IPS-NIHi7 (cell line): ENCODE results near the gene IGFBPL1.
A peak's percentile ranks its signal among the peaks of the same experiment; 100 is the strongest.
"Not testable (repeated sequence)": the region's sequence is repeated elsewhere in the genome, so short reads cannot be mapped to it uniquely, and the experiment has no call there.

ENCODE experiments used
- DNase-seq: peaks from one replicate; pipeline ENCODE4 v3.0.0; 2012; ENCODE audit warnings: mixed read lengths; ENCODE audit errors: extremely low spot score

The IGFBPL1 gene

DNA sequence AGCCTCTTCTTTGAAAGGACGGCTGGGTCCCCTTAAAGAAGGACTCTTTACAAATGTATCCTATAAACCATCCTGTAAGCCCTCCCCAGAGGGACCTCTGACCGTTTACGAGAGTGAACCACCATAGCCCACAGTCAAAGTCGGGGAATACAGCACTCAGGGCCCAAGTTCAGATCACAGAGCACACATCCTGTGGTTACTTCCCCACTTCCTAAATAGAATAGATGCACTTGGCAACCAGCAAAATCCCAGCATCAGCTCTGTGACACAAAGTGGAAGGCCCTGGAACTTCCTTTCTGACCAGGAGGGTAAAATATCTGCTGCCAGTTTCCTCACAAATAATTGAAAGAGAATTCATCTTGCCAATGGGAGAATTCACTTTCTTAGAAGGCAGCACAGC is 6.9 kb upstream of the IGFBPL1 start:
- DNase-seq, result no peak

DNA sequence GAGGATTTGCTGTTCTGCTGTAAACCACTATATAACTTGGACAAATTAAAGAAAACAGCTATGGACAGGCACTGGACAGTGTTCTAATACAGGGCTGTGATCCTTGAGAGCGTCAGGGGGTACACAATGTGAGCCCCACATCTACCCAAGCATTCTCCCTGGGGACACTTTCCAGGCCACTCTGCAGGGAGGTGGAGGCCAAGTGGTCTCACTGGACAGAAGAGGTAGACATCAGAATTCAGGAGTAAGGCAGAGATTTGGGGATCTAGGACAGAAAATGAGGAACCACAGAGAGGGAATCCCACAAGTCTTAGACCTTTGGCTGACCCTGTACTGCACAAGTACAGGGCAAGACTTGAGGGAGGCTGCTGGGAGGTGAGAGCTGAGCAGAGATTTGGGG is 3.8 kb upstream of the IGFBPL1 start:
- no peak for DNase-seq

DNA sequence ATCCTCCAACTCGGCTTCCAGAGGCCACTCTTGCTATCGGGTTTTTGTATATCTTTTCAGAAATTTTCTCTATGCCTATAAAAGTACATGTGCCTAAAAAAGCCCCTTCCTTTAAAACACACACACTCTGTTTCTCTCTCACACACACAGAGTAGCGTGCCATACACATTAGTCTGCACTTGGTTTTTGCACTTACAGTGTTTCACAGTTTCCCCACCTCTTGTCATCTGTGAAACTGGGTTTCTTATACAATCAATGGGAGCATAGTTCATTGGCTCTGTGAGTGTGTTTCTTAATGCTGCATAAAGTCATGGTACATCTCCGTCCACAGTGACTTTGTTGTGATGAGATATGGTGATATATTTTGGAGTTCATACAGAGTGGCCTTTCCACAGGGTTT is 664 bp upstream of the IGFBPL1 start:
- DNase-seq, result no peak

DNA sequence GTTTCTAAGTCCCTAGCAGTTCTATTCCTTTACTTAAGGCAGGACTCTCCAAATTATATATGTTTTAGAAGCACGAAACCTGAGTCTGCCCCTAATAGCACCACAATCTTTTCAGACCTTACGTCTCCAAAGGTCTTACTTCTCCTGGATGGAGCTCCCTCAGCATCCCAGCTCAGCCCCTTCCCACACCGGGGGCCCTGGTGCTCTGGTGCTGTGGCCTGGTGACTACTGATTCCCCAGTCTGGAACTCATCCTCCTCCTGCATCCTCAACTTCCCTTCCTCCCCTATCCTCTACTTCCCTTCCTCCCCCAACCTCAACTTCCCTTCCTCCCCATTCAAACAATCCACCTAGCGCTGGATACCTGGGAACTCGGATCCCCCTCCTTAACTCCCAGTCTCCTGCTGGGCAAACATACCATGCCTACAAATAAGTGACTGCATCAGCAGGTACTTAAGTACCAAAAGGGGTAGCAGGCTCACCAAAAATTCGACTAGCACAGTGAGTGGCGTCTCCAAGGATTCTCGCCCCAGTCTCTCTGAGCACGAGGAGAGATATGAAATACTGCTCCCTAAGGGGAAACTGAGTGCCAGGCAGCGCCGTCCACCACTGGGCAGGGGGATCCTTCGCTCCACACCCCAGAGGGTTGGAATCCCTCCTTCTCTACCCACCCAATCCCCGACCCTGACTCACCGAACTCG is 831 bp downstream of the IGFBPL1 start:
- no peak for DNase-seq

DNA sequence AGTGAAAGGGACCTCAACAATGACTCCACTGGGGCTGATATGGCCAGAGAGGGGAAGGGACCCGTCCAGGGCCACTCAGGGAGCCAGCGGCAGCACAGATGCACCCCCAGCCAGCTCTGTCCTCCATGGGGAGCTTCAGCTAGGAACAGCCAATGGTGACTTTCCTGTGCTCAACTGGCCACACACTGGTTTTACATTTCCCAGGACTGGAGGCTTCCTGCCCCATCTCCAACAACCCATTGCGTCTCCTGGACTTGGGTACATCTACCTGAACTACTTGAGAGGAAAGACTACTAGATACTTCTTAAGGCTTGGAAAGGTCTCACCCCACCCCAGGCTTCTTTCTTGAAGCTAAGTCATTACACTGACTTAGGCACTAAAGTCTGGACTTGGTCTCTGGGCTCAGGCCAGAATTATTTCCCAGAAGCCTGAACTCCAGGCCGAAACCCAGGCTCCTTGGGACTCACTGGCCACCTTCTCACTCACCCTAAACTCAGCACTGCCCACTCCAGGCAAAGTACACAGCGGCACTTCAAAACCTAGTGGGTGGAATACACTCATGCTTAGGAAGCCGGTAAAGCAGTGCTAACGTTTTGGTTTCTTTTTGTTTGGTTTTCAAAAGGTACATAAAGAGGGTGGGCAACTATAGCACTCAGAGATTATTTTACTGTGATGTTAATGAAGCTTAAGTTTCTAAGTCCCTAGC is 1.5 kb downstream of the IGFBPL1 start:
- DNase-seq, result no peak

DNA sequence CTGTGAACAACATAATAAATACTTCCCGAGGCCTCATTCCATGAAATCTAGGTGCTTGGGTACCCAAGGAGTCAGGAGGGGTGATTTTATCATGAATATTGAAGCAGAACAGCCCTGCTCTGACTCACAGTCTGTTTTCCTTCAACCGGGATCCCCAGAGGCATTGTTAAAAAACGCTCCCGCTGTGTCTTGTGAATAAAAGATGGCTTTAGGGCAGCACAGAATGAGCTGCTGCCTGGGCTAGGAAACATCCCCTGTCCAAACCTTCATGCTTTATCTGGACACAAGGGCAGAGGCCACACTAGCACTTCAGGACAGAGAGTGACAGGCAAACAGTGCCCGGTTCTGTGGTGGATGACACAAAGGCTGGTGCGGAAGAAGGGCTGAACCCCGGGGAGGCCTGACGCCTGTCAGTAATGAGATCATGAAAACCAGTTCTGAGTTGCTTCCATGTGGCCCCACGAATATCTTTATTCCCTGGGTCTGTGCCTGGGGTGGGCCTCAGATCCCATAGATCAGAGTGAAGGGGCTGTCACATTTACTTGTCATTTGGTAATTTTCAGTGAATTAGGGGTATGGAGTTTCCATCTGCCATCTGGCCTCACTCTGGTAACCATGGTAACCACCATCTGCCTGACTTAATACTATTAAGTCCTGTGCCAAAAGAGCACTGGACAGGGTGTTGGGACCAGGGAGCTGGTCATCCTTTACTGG is 2.6 kb downstream of the IGFBPL1 start:
- peak; percentile 65 for DNase-seq

DNA sequence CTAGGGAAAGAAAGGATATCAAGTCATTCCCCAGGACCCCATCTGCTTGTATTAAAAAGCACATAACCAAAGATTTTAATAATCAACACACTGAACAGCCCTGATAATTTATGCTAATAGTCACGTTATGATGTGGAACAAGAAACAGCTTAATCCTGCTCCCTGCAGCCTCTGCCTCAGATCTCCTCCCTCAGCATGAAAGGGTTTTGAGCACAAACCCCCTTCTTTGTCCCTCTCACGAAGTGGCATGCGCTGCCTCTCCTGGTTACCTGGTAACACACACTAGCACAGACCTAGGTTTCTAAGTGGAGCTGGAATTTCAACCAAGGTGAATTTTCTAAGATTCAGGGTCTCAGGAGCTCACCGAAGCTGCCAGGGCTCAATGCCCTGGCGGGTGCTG is 5.1 kb downstream of the IGFBPL1 start:
- no peak for DNase-seq

DNA sequence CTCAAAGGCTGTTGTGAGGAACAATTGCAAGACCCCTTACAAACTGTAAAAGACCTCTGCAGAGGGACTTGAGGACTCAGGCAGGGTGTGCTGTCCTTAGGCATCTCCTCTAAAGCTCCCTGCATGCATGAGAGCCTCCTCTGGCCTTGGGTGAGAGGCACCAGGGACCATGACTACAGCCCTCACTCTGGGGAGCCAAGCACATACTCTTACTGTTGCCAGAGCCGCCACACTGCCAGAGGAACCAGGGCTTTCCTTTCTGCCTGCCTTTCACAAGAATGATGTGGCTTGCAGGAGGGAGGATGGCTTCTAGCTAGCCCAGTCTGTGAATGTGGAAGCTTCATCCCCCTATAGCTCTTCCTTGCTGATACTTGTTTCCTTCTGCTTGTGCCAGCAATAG is 5.9 kb downstream of the IGFBPL1 start:
- DNase-seq, result no peak

DNA sequence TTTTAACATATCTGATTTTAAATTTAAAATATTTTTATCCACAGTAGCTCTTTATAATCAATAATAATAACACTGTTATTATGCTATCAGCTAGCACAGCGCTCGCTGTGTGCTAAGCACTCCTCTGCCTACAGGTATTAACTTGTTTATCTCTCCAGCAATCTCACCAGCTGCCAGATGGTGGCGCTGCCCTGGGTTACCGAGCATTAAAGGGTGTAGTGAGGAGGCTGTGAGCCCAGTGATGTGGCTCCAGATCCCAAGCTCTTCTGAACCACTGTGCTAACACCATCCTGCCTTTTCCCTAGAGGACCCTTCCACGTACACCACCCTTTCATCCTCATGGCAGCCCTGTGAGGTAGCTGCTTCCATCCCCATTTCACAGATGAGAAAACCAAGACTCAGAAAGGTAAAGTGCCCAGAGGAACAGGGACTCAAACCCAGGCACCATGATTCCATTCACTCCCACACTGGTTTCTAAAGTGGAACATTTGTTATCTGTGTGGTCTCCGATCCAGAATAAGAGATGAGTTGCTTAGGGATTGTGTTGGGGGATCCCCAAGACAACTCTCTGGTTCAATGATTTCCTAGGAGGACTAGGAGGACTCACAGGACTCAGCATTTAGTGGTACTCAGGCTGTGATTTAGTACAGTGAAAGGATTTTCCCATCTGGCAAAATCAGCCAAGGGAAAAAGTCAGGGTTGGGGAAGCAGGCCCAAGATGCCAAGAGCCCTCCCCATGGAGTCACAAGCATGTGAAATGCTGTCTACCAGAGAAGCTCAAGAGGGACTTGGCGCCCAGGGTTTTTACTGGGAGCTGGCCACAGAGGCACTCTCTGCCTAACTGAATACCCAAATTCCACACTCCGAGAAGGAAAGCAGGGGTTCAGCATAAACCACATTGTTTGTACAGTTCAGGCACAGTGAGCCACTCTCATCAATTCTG is 7.0 kb downstream of the IGFBPL1 start:
- peak; percentile 70 for DNase-seq

DNA sequence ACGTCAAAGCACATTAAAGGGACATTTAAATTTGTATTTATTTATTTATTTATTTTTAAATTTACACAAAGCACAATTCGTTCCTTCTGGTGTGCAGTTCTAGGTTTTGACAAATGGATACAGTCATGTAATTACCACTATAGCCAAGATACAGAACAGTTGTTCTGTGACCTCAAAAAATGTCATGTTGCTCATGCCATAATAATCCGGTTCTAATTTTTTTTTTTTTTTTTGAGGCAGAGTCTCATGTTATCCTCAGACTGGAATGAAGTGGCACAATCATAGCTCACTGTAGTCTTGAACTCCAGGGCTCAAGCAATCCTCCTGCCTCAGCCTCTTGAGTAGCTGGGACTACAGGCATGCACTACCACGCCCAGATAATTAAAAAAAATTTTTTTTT is 7.8 kb downstream of the IGFBPL1 start:
- DNase-seq, result no peak

DNA sequence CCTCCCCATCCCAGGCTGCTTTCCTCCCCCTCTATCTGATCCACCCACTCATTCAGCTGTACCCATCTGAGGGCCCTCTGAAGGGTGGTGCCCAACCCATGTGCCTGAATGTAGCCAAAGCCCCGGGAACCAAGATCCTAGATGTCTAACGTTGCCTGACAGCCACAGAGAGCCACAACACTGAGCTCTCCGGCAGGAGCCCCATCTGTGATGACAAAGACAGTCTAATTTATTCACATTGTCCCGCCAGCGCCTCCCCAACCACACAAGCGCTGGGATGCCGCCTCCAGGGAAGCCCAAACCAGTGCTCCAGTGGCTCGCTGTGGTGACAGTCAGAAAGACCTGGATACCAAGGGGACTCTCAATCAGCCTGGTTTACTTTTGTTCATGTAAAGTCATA is 8.4 kb downstream of the IGFBPL1 start:
- DNase-seq, result no peak

DNA sequence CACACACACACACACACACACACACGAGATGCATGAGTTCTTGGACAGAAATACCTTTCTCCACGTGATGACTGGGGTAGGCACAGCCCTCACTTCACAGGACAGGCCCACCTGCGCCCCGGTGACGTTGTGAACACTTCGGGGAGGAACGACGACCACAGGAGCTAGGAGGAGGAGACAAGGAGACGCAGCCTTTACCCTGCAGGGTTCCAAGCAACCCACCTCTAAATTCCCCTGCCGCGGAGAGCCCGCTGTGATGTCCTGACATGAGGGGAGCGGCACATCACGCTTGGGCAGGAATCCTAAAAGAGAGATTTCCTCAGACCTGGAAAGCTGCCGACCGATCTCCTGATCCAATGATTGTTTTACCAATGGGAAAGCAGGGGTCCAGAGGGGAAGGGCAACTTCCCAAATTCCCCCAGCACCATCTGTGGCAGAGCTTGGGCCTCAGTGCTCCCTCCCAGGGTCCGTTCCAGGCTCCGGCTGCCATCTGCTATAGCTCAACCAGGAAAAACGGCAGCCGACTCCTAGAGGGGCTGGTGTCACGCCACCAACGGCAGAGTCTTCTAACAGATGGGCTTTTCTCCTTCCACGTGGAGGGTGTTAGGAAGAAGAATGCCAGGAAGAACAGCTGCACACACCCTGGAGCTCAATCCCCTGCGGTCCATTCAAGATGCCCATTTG is 10.1 kb downstream of the IGFBPL1 start:
- no peak for DNase-seq

DNA sequence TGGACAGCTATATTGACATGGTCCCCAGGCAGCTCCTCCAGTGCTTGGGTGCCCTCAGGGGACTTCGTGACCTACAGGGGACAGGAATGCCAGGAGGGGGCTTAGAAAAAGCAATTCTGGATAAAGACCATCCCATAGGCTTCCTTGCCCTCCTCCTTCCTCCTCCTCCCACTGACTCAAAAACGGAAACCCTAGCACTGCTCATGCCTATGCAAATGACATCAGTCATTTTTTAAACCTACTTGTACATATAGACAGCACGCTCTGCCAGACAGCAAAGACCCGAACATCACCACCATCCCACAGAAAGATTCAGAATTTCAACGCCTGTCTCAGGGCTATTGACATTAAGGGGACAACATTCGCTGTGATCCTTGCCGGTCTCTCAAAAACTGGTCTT is 11.0 kb downstream of the IGFBPL1 start:
- DNase-seq, result no peak

DNA sequence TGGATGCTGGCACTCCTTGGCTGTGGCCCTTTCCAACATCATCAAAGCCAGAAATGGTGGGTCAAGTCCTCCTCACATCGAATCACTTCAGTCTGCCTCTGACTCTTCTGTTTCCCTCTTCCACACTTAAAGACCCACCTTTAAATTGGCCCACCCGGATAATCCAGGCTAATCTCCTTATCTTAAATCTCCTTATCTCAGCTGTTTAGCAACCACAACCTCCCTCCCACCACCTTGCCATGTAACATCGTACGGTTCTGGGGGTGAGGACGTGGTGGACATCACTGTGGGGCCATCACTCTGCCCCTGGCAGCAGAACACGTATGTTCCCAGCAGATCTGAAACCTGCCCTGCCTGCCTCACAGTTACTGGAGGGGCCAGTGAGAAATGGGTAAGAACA is 11.5 kb downstream of the IGFBPL1 start:
- DNase-seq, result no peak

DNA sequence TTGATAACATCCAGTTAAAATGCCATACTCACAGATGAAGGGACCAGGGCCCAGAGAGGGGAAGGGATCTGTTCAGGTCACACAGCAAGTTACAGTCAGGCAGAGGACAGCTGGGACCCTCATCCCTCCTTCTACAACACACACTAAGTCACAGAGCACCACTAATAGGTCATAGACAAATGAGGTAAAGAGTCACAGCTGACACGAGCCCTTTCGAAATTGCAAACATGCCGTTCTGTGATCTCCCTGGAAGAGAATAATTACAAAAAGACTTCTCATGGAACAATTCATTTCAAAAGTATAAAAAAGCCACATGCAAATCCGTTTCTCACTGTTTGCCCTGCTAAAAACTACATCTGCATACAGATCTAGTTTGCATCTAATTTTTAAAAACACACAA is 15.5 kb downstream of the IGFBPL1 start:
- no peak for DNase-seq

DNA sequence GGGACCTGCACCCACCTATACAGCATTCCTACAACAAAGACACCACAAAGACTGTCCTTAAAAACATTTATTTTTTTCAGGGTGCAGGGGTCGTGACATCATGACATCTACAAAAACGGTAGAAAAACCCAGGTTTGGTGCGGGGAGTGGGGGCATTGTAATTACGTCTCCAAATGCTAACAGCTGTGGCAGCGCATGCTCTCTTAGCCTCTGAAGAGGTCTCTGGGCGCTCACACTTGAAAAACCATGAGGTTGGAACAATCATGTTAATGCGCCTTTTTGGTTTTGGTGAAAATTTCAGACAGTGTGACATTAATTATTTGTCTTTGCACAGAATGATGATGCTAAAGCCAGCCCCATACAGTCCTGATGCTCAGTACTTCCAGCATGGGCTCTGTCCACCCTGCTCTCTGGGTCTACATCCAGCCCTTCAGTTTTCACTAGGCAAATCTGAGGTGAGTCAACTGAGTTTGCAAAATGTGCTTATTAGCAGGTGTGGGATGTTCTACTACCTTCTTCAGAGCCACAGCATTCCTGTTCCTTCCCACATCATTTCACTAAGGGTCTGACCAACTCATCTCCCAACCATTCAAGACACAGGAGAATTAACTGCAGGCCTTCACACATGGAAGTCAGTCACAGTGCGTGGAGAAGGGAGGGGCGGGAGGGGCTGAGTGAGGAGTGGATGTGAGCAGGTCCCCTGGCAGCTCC is 17.6 kb downstream of the IGFBPL1 start:
- DNase-seq, result no peak

DNA sequence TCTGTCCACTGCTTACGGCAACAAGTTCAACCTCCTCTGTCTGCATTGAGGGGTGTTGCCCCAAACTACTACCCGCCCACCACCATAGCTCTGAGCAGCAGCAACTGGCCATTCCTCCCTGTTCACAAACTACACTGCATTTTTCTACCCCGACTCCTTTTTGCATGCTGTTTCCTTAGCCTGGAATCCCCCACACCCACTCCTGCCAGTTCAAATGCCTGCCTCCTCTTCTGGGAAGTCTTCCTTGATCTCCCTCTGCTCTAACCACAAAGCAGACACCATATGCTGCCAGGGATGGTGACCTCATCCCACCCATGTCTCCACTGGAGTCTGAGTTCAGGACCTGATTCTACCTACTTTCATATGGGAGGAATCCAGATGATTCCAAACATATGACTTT is 18.5 kb downstream of the IGFBPL1 start:
- DNase-seq, result no peak

DNA sequence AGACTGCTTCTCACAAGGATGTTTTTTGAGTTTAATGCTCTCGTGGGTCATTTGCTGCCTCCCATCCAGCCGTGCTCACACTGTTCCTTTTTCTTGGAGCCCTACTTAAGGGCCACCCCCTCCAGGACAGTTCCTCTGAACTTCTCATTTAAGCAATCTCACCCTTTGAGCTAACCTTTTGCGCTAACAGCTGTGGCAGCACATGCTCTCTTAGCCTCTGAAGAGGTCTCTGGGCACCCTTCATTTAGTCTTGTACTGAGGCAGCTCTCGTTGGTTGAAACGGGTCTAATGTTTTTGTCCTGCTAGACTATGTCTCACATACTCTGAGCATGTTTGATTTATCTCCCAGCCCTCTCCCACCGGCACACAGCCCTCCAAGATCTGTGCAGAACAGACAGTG is 19.9 kb downstream of the IGFBPL1 start:
- no peak for DNase-seq

DNA sequence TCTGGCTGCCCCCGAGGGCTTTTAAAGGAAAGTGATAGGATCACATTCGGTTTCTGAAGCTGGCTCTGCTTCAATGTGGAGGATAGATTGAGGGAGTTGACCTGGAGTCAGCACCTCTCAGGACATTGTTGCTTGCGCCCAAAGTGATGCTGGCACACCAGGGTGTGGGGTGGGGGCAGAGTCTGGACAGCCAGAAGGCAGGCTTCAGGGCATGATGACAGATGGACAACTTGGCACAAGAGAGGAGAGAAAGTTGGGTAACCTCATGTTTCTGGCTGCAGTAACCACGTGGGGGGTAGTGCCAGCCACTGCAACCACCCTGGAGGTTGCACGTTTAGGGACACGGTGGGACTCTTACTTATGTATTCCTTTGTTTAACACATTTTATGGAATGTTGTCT is 22.3 kb downstream of the IGFBPL1 start:
- DNase-seq, result no peak

DNA sequence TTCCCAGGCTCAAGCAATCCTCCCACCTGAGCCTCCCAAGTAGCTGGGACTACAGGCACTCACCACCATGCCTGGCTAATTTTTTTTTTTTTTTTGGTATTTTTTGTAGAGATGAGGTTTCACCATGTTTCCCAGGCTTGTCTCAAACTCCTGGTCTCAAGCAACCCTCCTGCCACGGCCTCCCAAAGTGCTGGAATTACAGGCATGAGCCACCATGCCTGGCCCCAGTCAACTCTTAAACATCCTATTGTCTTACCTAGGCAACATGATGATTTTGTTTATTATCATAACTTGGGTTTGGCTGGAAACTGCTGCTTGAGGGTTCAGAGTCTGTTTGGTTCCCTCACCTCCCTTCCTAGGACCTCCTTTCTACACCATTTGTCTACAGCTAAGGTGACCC is 25.1 kb downstream of the IGFBPL1 start:
- not testable (repeated sequence) for DNase-seq

DNA sequence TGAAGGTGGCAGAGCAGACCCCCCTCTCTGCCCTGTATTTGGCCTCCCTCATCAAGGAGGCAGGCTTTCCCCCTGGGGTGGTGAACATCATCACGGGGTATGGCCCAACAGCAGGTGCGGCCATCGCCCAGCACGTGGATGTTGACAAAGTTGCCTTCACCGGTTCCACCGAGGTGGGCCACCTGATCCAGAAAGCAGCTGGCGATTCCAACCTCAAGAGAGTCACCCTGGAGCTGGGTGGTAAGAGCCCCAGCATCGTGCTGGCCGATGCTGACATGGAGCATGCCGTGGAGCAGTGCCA is 27.9 kb downstream of the IGFBPL1 start:
- no peak for DNase-seq
